Uterus (tissue), 4 donors: ENCODE measurements around the gene EGFL8. TPM values are rescaled to one million over a fixed set of nuclear protein-coding genes. Genes with fewer than 3 reads are reported as not detected.

ENCODE experiments used
- DNase-seq, 2 donors: peaks; one replicate each; pipeline ENCODE4 v3.0.0-alpha.2; 2019 to 2020
- H3K27ac ChIP-seq, 2 donors: fragments of 200-600 bp; sonication (generic); 1 replicate in 1 of 2; 2 replicates in 1 of 2; pipeline ENCODE4 v1.5.1; 2016 to 2018
- H3K27me3 ChIP-seq, 2 donors: fragments of 200-600 bp; sonication (generic); one replicate each; pipeline ENCODE4 v1.5.1; 2018 to 2019; ENCODE audit warnings: control low read depth in 1 of 2
- H3K36me3 ChIP-seq, 2 donors: fragments of 200-600 bp; sonication (generic); one replicate each; pipeline ENCODE4 v1.5.1; 2019; ENCODE audit warnings: control low read depth in 1 of 2
- H3K4me1 ChIP-seq, 2 donors: fragments of 200-600 bp; sonication (generic); one replicate each; pipeline ENCODE4 v1.5.1; 2018 to 2019; ENCODE audit warnings: control low read depth in 1 of 2
- H3K4me3 ChIP-seq, 2 donors: fragments of 200-600 bp; sonication (generic); 1 replicate in 1 of 2; 2 replicates in 1 of 2; pipeline ENCODE4 v1.5.1; 2018 to 2019; ENCODE audit warnings: mild to moderate bottlenecking in 1 of 2
- H3K9me3 ChIP-seq, 2 donors: fragments of 200-600 bp; sonication (generic); one replicate each; pipeline ENCODE4 v1.5.1; 2019; ENCODE audit warnings: control low read depth in 1 of 2
- CTCF ChIP-seq, 4 experiments: fragments of 200-600 bp in 2 of 4; fragments of 450-650 bp in 2 of 4; sonication (generic) in 2 of 4; IDR thresholded peaks; one replicate each; pipeline ENCODE4 v1.5.1; 2016 to 2019; ENCODE audit warnings: antibody characterized with exemption in 4 of 4, mild to moderate bottlenecking in 2 of 4, moderate library complexity in 1 of 4
- POLR2A ChIP-seq, 2 donors: fragments of 450-650 bp; IDR thresholded peaks; one replicate each; pipeline ENCODE4 v1.6.1; 2016; ENCODE audit warnings: antibody characterized with exemption in 2 of 2, mild to moderate bottlenecking in 1 of 2, moderate library complexity in 1 of 2
- intact Hi-C: fragments of 100-400 bp; cut with DNase I; formaldehyde crosslinking; loops from one replicate; pipeline ENCODE4 v1.15.1; 2023; ENCODE audit warnings: low total_unique reads
- total RNA-seq, 4 donors: library from RNA; depleted of rRNA in 3 of 4; stranded (reverse); fragments of >200 nt in 3 of 4; gene quantifications; one replicate each; pipeline versions ENCODE4 v1.1.0 to v1.2.4, GENCODE V29; 2014 to 2023
- donor health status: DM: yes; HTN: yes; CAD: no.

Gene EGFL8
- total RNA-seq, 4 donors from 2014 or later = 9.2 to 54.8 (median 20.2) TPM

DNA sequence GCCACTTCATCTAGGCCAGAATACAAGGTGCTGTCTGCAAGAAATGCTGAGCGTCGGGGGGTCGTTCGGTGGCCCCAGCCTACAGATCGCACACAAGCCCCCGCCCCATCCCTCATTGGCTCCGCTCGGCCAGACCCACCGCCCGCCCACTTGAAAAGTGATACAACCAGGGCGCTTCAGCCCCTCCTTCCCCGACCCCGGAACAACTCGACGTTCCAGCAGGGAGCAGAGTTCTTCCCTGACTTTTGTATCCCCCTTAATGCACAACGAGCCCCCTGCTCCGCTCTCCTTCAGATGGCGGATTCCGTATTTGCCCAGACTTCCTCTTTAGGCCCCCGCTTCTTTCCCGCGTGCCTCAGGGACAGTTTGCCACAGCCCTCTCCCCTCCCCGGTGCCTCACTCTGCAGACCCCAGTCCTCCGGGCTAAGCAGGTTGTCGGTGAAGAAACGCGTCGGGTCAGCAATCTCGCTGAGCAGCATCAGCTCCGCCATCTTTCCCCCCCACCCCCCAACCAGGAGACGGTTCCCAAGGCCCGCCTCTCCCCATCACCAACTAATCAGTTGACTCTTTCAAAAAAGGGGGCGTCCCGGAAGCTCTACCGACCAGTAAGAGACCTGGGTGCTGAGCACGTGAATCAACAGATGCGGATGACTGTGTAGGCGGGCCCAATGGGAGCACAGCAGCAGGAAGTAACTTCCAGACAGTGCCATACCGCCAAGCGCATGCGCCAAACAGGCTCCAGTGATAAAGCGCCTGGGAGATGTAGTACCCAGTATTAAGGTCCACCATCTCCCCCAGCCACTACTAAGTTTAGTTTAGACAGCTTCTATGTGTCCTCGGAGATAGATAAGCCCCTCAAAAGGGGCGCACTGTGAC is 36.4 kb upstream of the EGFL8 start, which contains the start of gene ATF6B:
Gene ATF6B (minus strand): TSS at position 530 of the 876 bp plus-strand sequence. CDS start 39 bp downstream, at position 491.
- Histone ChIP-seq H3K4me1 (peaks cover 0 to 19% of the 10 kb centered on the region in 2 donors), H3K4me3 (peak within 1 kb of the TSS; percentile 93 to 97), H3K27ac (peak within 1 kb of the TSS; percentile 92 to 98), H3K27me3 (no peaks in the 10 kb centered on the region), H3K9me3 (no peaks in the 10 kb centered on the region), H3K36me3 (no peaks in the 10 kb centered on the region)
- peak; percentile 96 to 100 for DNase-seq
- TF ChIP-seq POLR2A (IDR thresholded peaks at IDR 0.05) (peak; percentile 51 to 54), CTCF (IDR thresholded peaks at IDR 0.05) (no peak)
- intact Hi-C loops = loop anchor here (10.0 kb wide), 1 partner anchor 47 kb away; the partner anchor contains the start of genes AGPAT1 and RNF5

- H3K4me3 ChIP-seq = peak overlapping the region in 1 of 2 donors; percentile 4
- intact Hi-C loops = loop anchor here (10.0 kb wide), 1 partner anchor 46 kb away; the partner anchor contains the start of genes AGPAT1 and RNF5
- peak overlapping the region; percentile 92 to 98 for H3K27ac ChIP-seq
- DNase-seq = no peak
- H3K4me1 ChIP-seq = peaks cover 0 to 19% of the 10 kb centered on the region in 2 donors
- no peak for TF ChIP-seq POLR2A (IDR thresholded peaks at IDR 0.05)
- TF ChIP-seq CTCF (IDR thresholded peaks at IDR 0.05) = no peak
- no peaks in the 10 kb centered on the region for H3K36me3 ChIP-seq
- H3K9me3 ChIP-seq = no peaks in the 10 kb centered on the region
- no peaks in the 10 kb centered on the region for H3K27me3 ChIP-seq
Observed at GRCh38 chr6:32128751-32129296, 35.6 kb upstream of the EGFL8 start.

DNA sequence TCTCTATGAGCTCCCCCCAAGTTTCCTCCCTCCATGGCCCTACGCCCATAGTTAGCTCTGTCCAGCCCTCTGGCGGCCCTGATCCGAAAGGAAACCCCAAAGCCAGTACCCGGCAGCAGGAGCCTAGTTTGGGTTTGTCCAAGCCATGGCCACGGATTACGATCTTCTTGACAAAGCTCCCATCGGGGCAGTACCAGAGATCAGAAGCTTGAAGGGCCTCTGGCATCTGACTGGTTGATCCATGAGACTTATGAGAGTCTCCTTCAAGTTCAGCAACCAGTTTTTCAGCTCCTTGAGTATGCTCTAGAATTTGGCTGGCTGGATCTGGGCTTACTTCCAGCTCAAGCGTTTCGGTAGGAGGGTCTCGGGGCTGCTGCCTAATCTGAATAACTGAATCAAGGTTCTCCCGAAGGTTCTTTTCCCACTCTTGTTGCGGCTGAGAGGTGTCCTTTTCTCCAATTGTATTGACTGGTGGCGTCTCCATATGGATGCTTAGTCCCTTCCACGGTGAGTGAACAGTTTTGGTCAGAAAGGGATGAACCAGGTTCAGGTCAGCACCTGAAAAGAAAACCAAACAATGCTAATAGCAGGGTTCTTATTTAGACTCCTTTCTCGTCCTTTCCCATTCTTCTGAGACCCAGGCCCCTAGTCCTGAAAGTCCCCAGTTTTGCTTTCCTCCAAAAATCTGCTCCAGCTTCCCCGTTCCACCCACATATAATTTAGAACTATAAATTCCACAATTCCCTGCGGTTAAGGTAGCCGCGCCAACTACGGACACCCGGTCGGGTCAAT is 34.9 kb upstream of the EGFL8 start:
- intact Hi-C loops = loop anchor here (10.0 kb wide), 1 partner anchor 45 kb away; the partner anchor contains the start of genes AGPAT1 and RNF5
- Histone ChIP-seq H3K4me3 (peak overlapping the region; percentile 60 to 79), H3K36me3 (no peaks in the 10 kb centered on the region), H3K4me1 (peaks cover 0 to 19% of the 10 kb centered on the region in 2 donors), H3K9me3 (no peaks in the 10 kb centered on the region), H3K27me3 (no peaks in the 10 kb centered on the region), H3K27ac (peak overlapping the region; percentile 92 to 98)
- TF ChIP-seq POLR2A (IDR thresholded peaks at IDR 0.05) (no peak), CTCF (IDR thresholded peaks at IDR 0.05) (no peak)
- no peak for DNase-seq

DNA sequence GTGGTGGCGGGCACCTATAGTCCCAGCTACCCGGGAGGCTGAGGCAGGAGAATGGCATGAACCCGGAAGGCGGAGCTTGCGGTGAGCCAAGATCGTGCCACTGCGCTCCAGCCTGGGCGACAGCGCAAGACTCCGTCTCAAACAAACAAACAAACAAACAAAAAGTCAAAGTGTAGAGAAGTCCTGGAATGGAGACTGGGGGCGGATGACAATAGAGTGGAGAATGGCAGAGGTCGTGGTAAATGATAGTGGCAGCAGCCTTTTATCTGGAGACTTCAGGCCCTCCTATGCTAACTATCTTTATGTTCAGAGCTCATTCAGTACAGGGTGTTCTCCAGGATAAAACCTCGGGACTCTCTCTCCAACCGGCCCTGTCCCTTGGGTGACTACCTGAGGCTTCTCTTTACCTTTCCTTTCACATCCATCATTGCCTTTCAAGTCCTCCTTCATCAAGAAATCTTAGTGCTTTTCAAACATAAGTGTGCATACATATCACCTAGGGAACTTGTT is 32.9 kb upstream of the EGFL8 start:
- Histone ChIP-seq H3K4me3 (no peak overlapping the region), H3K27ac (no peak overlapping the region), H3K27me3 (no peaks in the 10 kb centered on the region), H3K4me1 (peaks cover 0 to 19% of the 10 kb centered on the region in 2 donors), H3K36me3 (no peaks in the 10 kb centered on the region), H3K9me3 (no peaks in the 10 kb centered on the region)
- TF ChIP-seq CTCF (IDR thresholded peaks at IDR 0.05) (no peak), POLR2A (IDR thresholded peaks at IDR 0.05) (no peak)
- no peak for DNase-seq
- intact Hi-C loops = no loop called here
